Fibroblast of skin of left quadriceps (primary cell): ENCODE measurements around the gene EDA.

Experiments used
- DNase-seq, 2 experiments: peaks; one replicate each; pipeline ENCODE4 v3.0.0-alpha.2; 2013; ENCODE audit warnings: low read depth in 2 of 2

EDA gene

GRCh38 chrX:70026112-70026850 lies 410.4 kb downstream of the EDA start:
- DNase-seq, result no peak

GRCh38 chrX:70026851-70027200 lies 410.9 kb downstream of the EDA start:
- no peak for DNase-seq

GRCh38 chrX:70029863-70030262 lies 413.9 kb downstream of the EDA start:
- DNase-seq, result no peak

- peak in 1 of 2 experiments; percentile 16 for DNase-seq
These were observed 414.4 kb downstream of the EDA start for GRCh38 chrX:70030301-70030767.

GRCh38 chrX:70032792-70033191 lies 416.9 kb downstream of the EDA start:
- DNase-seq, result no peak

- DNase-seq, result no peak
These were observed 417.6 kb downstream of the EDA start for GRCh38 chrX:70033348-70034051.

GRCh38 chrX:70034646-70035045 lies 418.7 kb downstream of the EDA start:
- DNase-seq, result no peak

- no peak for DNase-seq
These were observed 422.6 kb downstream of the EDA start for GRCh38 chrX:70038515-70038914.

- DNase-seq, result no peak
These were observed 423.0 kb downstream of the EDA start for GRCh38 chrX:70038951-70039350.

GRCh38 chrX:70039758-70040157 lies 423.8 kb downstream of the EDA start:
- no peak for DNase-seq

- no peak for DNase-seq
These were observed 426.1 kb downstream of the EDA start for GRCh38 chrX:70041993-70042392.

GRCh38 chrX:70042399-70043371 lies 426.8 kb downstream of the EDA start:
- no peak for DNase-seq

GRCh38 chrX:70043685-70044084 lies 427.8 kb downstream of the EDA start:
- DNase-seq, result no peak

GRCh38 chrX:70044541-70045245 lies 428.8 kb downstream of the EDA start:
- no peak for DNase-seq

GRCh38 chrX:70046978-70047377 lies 431.1 kb downstream of the EDA start:
- DNase-seq, result peak; percentile 43 to 48

GRCh38 chrX:70049406-70049805 lies 433.5 kb downstream of the EDA start:
- DNase-seq, result no peak

- DNase-seq, result no peak
These were observed 434.0 kb downstream of the EDA start, which contains the start of gene AWAT2 for GRCh38 chrX:70049925-70050324. AWAT2 (minus strand) TSS chrX:70049938; CDS start chrX:70049932, 6 bp downstream.

- no peak for DNase-seq
These were observed 437.1 kb downstream of the EDA start for GRCh38 chrX:70052895-70053615.

GRCh38 chrX:70054391-70054790 lies 438.5 kb downstream of the EDA start:
- DNase-seq, result no peak

- no peak for DNase-seq
These were observed 446.2 kb downstream of the EDA start, which contains the start of gene OTUD6A for GRCh38 chrX:70062076-70062475. OTUD6A (plus strand) TSS chrX:70062457; CDS start chrX:70062525, 68 bp downstream.
